H9 (cell line): ENCODE data around the gene FNDC7. TPM values are rescaled to one million over a fixed set of nuclear protein-coding genes. Genes with fewer than 3 reads are reported as not detected.

ENCODE experiments used
- DNase-seq: peaks from one replicate; pipeline ENCODE4 v3.0.0-alpha.2; 2017
- H2AFZ ChIP-seq: one replicate; pipeline ENCODE4 v1.6.1; 2013; ENCODE audit warnings: mild to moderate bottlenecking, low read length, control low read depth, moderate library complexity
- H2AK5ac ChIP-seq: 2 replicates; pipeline ENCODE4 v1.6.1; 2013; ENCODE audit warnings: low read length, control low read depth, mixed read lengths; ENCODE audit not compliant: insufficient read length
- H2BK120ac ChIP-seq: one replicate; pipeline ENCODE4 v1.6.1; 2013; ENCODE audit warnings: low read depth, mild to moderate bottlenecking, low read length, control low read depth, inconsistent platforms; ENCODE audit not compliant: poor library complexity, severe bottlenecking
- H2BK12ac ChIP-seq: 2 replicates; pipeline ENCODE4 v1.6.1; 2013; ENCODE audit warnings: low read length, control low read depth, mixed read lengths, low read depth; ENCODE audit not compliant: insufficient read length
- H2BK15ac ChIP-seq: 2 replicates; pipeline ENCODE4 v1.6.1; 2013; ENCODE audit warnings: low read depth, low read length, control low read depth
- H2BK20ac ChIP-seq: one replicate; pipeline ENCODE4 v1.6.1; 2013; ENCODE audit warnings: low read depth, mild to moderate bottlenecking, low read length, control low read depth, inconsistent platforms; ENCODE audit not compliant: poor library complexity, severe bottlenecking
- H2BK5ac ChIP-seq: 2 replicates; pipeline ENCODE4 v1.6.1; 2013; ENCODE audit warnings: low read length, control low read depth, mixed read lengths; ENCODE audit not compliant: insufficient read length
- H3K14ac ChIP-seq: 2 replicates; pipeline ENCODE4 v1.6.1; 2013; ENCODE audit warnings: low read length, control low read depth; ENCODE audit not compliant: insufficient read depth
- H3K18ac ChIP-seq: 2 replicates; pipeline ENCODE4 v1.6.1; 2013; ENCODE audit warnings: low read depth, mild to moderate bottlenecking, mixed read lengths, low read length, control low read depth; ENCODE audit not compliant: insufficient read length
- H3K23ac ChIP-seq: 2 replicates; pipeline ENCODE4 v1.6.1; 2013; ENCODE audit warnings: low read length, control low read depth, mixed read lengths, low read depth; ENCODE audit not compliant: insufficient read length
- H3K23me2 ChIP-seq: 2 replicates; pipeline ENCODE4 v1.6.1; 2013; ENCODE audit warnings: low read depth, mild to moderate bottlenecking, mixed read lengths, low read length, control low read depth; ENCODE audit not compliant: insufficient read length, poor library complexity, severe bottlenecking
- H3K27ac ChIP-seq: 2 replicates; pipeline ENCODE4 v1.5.1; 2013; ENCODE audit warnings: low read length, control low read depth, mixed read lengths, low read depth; ENCODE audit not compliant: insufficient read length
- H3K27me3 ChIP-seq: 2 replicates; pipeline ENCODE4 v1.6.1; 2013; ENCODE audit warnings: low read length, control low read depth, inconsistent platforms; ENCODE audit not compliant: insufficient read depth
- H3K4ac ChIP-seq: 2 replicates; pipeline ENCODE4 v1.6.1; 2013; ENCODE audit warnings: low read depth, mild to moderate bottlenecking, control low read depth, inconsistent platforms, low read length, moderate library complexity
- H3K4me1 ChIP-seq: 2 replicates; pipeline ENCODE4 v1.6.1; 2013; ENCODE audit warnings: low read length, control low read depth, inconsistent platforms; ENCODE audit not compliant: insufficient read depth
- H3K4me2 ChIP-seq: 2 replicates; pipeline ENCODE4 v1.6.1; 2013; ENCODE audit warnings: low read length, control low read depth, mixed read lengths; ENCODE audit not compliant: insufficient read length, insufficient read depth
- H3K56ac ChIP-seq: 2 replicates; pipeline ENCODE4 v1.6.1; 2013; ENCODE audit warnings: low read depth, mild to moderate bottlenecking, mixed read lengths, low read length, control low read depth; ENCODE audit not compliant: insufficient read length
- H3K79me1 ChIP-seq: 2 replicates; pipeline ENCODE4 v1.6.1; 2013; ENCODE audit warnings: low read depth, mild to moderate bottlenecking, moderate library complexity, low read length, control low read depth, inconsistent platforms; ENCODE audit not compliant: insufficient read depth, poor library complexity, severe bottlenecking
- H3K79me2 ChIP-seq: 2 replicates; pipeline ENCODE4 v1.6.1; 2013; ENCODE audit warnings: low read length, control low read depth, inconsistent platforms; ENCODE audit not compliant: insufficient read depth
- H3K9ac ChIP-seq: 2 replicates; pipeline ENCODE4 v1.6.1; 2013; ENCODE audit warnings: low read length, control low read depth, mixed read lengths; ENCODE audit not compliant: insufficient read length; ENCODE audit errors: extremely low read depth
- H3K9me3 ChIP-seq: one replicate; pipeline ENCODE4 v1.6.1; 2013; ENCODE audit warnings: low read depth, low read length, inconsistent platforms; ENCODE audit not compliant: control insufficient read depth
- H3T11ph ChIP-seq: one replicate; pipeline ENCODE4 v1.6.1; 2013; ENCODE audit warnings: mild to moderate bottlenecking, low read length, control low read depth, inconsistent platforms
- H4K20me1 ChIP-seq: one replicate; pipeline ENCODE4 v1.6.1; 2013; ENCODE audit not compliant: control insufficient read depth, insufficient read length, insufficient read depth
- H4K5ac ChIP-seq: 2 replicates; pipeline ENCODE4 v1.6.1; 2013; ENCODE audit warnings: low read depth, mild to moderate bottlenecking, mixed read lengths, low read length, control low read depth; ENCODE audit not compliant: insufficient read length
- H4K8ac ChIP-seq: replicated peaks from 2 replicates; pipeline ENCODE4 v1.6.1; 2013; ENCODE audit warnings: low read length, control low read depth, mixed read lengths, low read depth; ENCODE audit not compliant: insufficient read length
- H4K91ac ChIP-seq: 2 replicates; pipeline ENCODE4 v1.6.1; 2013; ENCODE audit warnings: low read depth, mild to moderate bottlenecking, moderate library complexity, mixed read lengths, low read length, control low read depth; ENCODE audit not compliant: insufficient read length
- H3K27ac Mint-ChIP-seq, 3 experiments: 2 replicates in 2 of 3; 3 replicates in 1 of 3; pipeline ENCODE4 v1.8.0; 2020 to 2021; ENCODE audit warnings: mixed read lengths in 3 of 3, mild to moderate bottlenecking in 1 of 3, moderate library complexity in 1 of 3
- H3K27me3 Mint-ChIP-seq: 2 replicates; pipeline ENCODE4 v1.8.0; 2021; ENCODE audit warnings: low read depth, mild to moderate bottlenecking, moderate library complexity, mixed read lengths
- H3K36me3 Mint-ChIP-seq, 3 experiments: 2 replicates in 2 of 3; 3 replicates in 1 of 3; pipeline ENCODE4 v1.8.0; 2020 to 2021; ENCODE audit warnings: low read depth in 3 of 3, mixed read lengths in 3 of 3; ENCODE audit not compliant: insufficient read depth in 1 of 3
- H3K4me1 Mint-ChIP-seq, 2 experiments: 2 replicates each; pipeline ENCODE4 v1.8.0; 2020; ENCODE audit warnings: mixed read lengths in 2 of 2
- H3K4me3 Mint-ChIP-seq, 2 experiments: 2 replicates in 1 of 2; 3 replicates in 1 of 2; pipeline ENCODE4 v1.8.0; 2020 to 2021; ENCODE audit warnings: mild to moderate bottlenecking in 2 of 2, mixed read lengths in 2 of 2, moderate library complexity in 1 of 2
- H3K9me3 Mint-ChIP-seq, 2 experiments: 2 replicates in 1 of 2; 3 replicates in 1 of 2; pipeline ENCODE4 v1.8.0; 2020; ENCODE audit warnings: mild to moderate bottlenecking in 2 of 2, mixed read lengths in 2 of 2, moderate library complexity in 1 of 2
- WGBS: extraction: QIAGEN DNeasy Blood & Tissue Kit; methylation state at CpG from one replicate; pipeline ENCODE4 v1.1.7; 2013; ENCODE audit warnings: missing lambda C conversion rate, low lambda C conversion rate, mixed read lengths; ENCODE audit not compliant: insufficient read length; ENCODE audit errors: extremely low coverage; 5-methylcytosine and 5-hydroxymethylcytosine counted together
- total RNA-seq: library from RNA; stranded (reverse); gene quantifications from 2 replicates; pipeline ENCODE4 v1.2.1, GENCODE V29; 2021
- TF ChIP-seq, protein P1 (sequence below): fragments of 200-600 bp; sonication (generic); conservative IDR thresholded peaks from 3 replicates; pipeline ENCODE4 v1.8.0; 2021; ENCODE audit warnings: antibody characterized with exemption, mild to moderate bottlenecking

The FNDC7 gene
- total RNA-seq, 1 experiment from 2014 or later = 0.13 TPM

DNA sequence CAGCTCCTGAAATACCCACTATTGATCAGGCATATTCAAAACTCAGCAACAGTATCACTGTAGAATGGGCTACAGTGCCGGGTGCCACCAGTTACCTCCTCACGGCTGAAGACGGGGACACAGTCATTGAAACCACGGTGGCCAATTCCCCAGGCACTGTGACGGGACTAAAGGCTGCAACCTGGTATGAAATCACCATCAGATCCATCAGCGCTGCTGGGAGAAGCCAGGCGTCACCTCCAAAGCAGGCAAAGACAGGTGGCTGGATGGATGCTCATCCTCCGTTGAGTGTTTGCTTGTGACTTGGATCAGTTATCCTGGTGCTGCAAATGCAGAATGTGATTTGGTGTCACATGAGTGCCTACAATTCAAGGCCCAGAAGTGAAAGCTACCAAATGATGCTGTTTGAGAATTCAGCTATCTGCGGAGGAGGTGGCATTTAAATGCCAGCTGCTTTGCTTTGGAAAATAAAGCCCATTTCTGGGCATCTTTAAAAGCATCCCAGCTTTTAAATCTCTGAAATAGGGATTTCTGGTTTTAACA lies 5.1 kb downstream of the FNDC7 start:
- no peak overlapping the region for H2BK5ac ChIP-seq
- no peak overlapping the region for H3K4me3 Mint-ChIP-seq
- no peak overlapping the region for H2AFZ ChIP-seq
- H3K79me2 ChIP-seq = no peaks in the 10 kb centered on the region
- H3K79me1 ChIP-seq = no peaks in the 10 kb centered on the region
- H3K23ac ChIP-seq = no peak overlapping the region
- H3K9me3 ChIP-seq = no peaks in the 10 kb centered on the region
- no peak overlapping the region for H4K91ac ChIP-seq
- no CpG with 5 or more reads among the region's 9 CpGs for WGBS
- H3K27ac Mint-ChIP-seq = peak overlapping the region in 2 of 3 experiments; percentile 30 to 42; a peak in 2 of 7 replicates
- H3K14ac ChIP-seq = no peak overlapping the region
- H2BK120ac ChIP-seq = no peak overlapping the region
- no peaks in the 10 kb centered on the region for H3K23me2 ChIP-seq
- H4K20me1 ChIP-seq = no peaks in the 10 kb centered on the region
- H3K9ac ChIP-seq = no peak overlapping the region
- no peak overlapping the region for H3K18ac ChIP-seq
- H3K36me3 Mint-ChIP-seq = no peaks in the 10 kb centered on the region; a peak in 2 of 7 replicates
- no peak overlapping the region for H3K4ac ChIP-seq
- no peaks in the 10 kb centered on the region; the same call in 1 of the 2 replicates for H3K27me3 Mint-ChIP-seq
- no peak for DNase-seq
- no peak overlapping the region for H2BK20ac ChIP-seq
- H2BK12ac ChIP-seq = no peak overlapping the region
- H4K8ac ChIP-seq = no peak overlapping the region
- no peak overlapping the region for H3K56ac ChIP-seq
- no peak overlapping the region for H3K4me2 ChIP-seq
- H3K4me1 Mint-ChIP-seq = peaks cover 34 to 51% of the 10 kb centered on the region in 2 experiments
- no peak overlapping the region for H3K27ac ChIP-seq
- H3K27me3 ChIP-seq = no peaks in the 10 kb centered on the region
- no peaks in the 10 kb centered on the region for H3K9me3 Mint-ChIP-seq
- TF ChIP-seq, protein P1, sequence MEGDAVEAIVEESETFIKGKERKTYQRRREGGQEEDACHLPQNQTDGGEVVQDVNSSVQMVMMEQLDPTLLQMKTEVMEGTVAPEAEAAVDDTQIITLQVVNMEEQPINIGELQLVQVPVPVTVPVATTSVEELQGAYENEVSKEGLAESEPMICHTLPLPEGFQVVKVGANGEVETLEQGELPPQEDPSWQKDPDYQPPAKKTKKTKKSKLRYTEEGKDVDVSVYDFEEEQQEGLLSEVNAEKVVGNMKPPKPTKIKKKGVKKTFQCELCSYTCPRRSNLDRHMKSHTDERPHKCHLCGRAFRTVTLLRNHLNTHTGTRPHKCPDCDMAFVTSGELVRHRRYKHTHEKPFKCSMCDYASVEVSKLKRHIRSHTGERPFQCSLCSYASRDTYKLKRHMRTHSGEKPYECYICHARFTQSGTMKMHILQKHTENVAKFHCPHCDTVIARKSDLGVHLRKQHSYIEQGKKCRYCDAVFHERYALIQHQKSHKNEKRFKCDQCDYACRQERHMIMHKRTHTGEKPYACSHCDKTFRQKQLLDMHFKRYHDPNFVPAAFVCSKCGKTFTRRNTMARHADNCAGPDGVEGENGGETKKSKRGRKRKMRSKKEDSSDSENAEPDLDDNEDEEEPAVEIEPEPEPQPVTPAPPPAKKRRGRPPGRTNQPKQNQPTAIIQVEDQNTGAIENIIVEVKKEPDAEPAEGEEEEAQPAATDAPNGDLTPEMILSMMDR = no peak
- H2BK15ac ChIP-seq = no peak overlapping the region
- no peak overlapping the region for H3T11ph ChIP-seq
- H4K5ac ChIP-seq = no peak overlapping the region
- peaks cover 2% of the 10 kb centered on the region; the same call in 1 of the 2 replicates for H3K4me1 ChIP-seq
- no peak overlapping the region for H2AK5ac ChIP-seq
